ENCODE results near the gene RNF182. TPM values are rescaled to one million over a fixed set of nuclear protein-coding genes. Genes with fewer than 3 reads are reported as not detected.

RNF182 gene
- polyA plus RNA-seq, 1 experiment, result 12.4 TPM

DNA sequence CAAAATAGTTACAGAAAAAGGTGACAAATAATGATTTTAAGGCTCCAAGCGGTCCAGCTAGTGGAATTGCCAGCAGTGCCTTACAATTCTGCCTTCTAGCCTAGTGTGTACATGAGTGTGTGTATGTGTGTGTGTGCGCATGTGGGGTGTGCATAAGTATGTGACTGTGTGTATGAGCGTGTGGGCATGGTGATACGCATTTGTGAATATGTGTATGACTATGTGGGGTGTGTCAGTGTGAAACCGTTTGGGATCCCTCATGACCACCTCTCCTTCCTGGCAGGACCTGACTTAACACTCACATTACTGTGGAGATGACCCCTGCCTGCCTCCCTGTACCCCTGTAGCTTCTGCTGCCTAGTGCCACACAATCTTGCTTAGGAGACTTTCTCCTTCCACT lies 40.4 kb upstream of the RNF182 start:
- CTCF ChIA-PET, result interaction anchor here (4.3 kb wide), 1 partner anchor 182 kb away, joined by 21 read pairs; no protein-coding TSS in a partner anchor
- H3K4me3 ChIP-seq (ENCODE audit: low read depth, low read length), result no peak overlapping the region
- no peaks in the 10 kb centered on the region for H3K27me3 ChIP-seq (ENCODE audit: control insufficient read depth, insufficient read depth, low read length)
- TF ChIP-seq, protein P1, sequence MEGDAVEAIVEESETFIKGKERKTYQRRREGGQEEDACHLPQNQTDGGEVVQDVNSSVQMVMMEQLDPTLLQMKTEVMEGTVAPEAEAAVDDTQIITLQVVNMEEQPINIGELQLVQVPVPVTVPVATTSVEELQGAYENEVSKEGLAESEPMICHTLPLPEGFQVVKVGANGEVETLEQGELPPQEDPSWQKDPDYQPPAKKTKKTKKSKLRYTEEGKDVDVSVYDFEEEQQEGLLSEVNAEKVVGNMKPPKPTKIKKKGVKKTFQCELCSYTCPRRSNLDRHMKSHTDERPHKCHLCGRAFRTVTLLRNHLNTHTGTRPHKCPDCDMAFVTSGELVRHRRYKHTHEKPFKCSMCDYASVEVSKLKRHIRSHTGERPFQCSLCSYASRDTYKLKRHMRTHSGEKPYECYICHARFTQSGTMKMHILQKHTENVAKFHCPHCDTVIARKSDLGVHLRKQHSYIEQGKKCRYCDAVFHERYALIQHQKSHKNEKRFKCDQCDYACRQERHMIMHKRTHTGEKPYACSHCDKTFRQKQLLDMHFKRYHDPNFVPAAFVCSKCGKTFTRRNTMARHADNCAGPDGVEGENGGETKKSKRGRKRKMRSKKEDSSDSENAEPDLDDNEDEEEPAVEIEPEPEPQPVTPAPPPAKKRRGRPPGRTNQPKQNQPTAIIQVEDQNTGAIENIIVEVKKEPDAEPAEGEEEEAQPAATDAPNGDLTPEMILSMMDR (IDR thresholded peaks at IDR 0.05; ENCODE audit: low read depth, low read length), result no peak
- no peaks in the 10 kb centered on the region for H3K9me3 ChIP-seq (ENCODE audit: control insufficient read depth, insufficient read depth, low read length)
- H3K27ac ChIP-seq (ENCODE audit: low read depth, low read length), result no peak overlapping the region
- DNase-seq (ENCODE audit: low read depth, low spot score), result no peak
- POLR2A ChIA-PET, result interaction anchor here (0.6 kb wide), 1 partner anchor 28 kb away, joined by 4 read pairs; no protein-coding TSS in a partner anchor

DNA sequence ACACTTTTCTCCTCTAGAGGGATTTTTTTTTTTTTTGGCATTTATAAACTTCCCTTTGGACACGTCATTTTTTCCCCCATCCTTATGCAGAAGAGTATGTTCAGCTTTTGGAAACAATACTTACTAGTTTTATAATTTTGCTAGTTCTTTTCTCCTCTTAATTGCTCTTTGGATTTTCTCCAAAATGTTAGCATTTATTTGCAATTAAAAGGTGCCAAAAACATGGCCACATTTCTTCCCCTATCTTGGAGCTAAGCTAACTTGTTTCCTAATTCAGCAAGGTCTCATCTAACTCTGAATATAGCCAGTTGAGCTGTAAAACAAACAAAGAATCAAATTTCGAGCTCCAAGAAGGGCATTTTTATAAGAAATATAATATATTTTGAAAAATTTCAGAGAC lies 39.2 kb upstream of the RNF182 start:
- Histone ChIP-seq H3K4me3 (ENCODE audit: low read depth, low read length) (no peak overlapping the region), H3K9me3 (ENCODE audit: control insufficient read depth, insufficient read depth, low read length) (no peaks in the 10 kb centered on the region), H3K27me3 (ENCODE audit: control insufficient read depth, insufficient read depth, low read length) (no peaks in the 10 kb centered on the region), H3K27ac (ENCODE audit: low read depth, low read length) (no peak overlapping the region)
- ChIA-PET CTCF (interaction anchor here (1.1 to 4.3 kb wide), 4 partner anchors 11 to 181 kb away, joined by 3 to 21 read pairs (median 12); no protein-coding TSS in a partner anchor), POLR2A (no interaction called here)
- TF ChIP-seq, protein P1 (IDR thresholded peaks at IDR 0.05; ENCODE audit: low read depth, low read length), result no peak
- DNase-seq (ENCODE audit: low read depth, low spot score), result no peak

DNA sequence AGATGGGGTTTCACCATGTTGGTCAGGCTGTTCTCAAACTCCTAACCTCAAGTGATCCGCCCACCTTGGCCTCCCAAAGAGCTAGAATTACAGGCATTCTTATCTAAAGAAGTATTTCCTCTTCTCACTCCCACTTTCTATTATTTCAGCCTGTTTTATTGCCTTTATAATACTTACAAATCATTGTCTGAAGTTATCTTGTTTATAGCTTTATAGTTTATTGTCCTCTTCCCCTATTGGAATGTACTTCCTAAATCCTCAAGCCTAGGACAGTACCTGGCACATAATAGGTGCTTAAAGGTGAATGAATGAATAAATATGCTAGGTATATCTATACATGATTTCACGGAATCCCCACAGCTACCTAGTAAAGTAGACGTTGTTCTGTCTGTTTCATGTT lies 37.8 kb upstream of the RNF182 start:
- ChIA-PET CTCF (interaction anchor here (0.7 to 4.3 kb wide), 4 partner anchors 22 to 222 kb away, joined by 4 to 21 read pairs (median 12); no protein-coding TSS in a partner anchor), POLR2A (interaction anchor here (0.7 kb wide), 1 partner anchor 10 kb away, joined by 6 read pairs; no protein-coding TSS in a partner anchor)
- no peak overlapping the region for H3K4me3 ChIP-seq (ENCODE audit: low read depth, low read length)
- no peak for DNase-seq (ENCODE audit: low read depth, low spot score)
- no peak overlapping the region for H3K27ac ChIP-seq (ENCODE audit: low read depth, low read length)
- H3K27me3 ChIP-seq (ENCODE audit: control insufficient read depth, insufficient read depth, low read length), result no peaks in the 10 kb centered on the region
- TF ChIP-seq, protein P1 (IDR thresholded peaks at IDR 0.05; ENCODE audit: low read depth, low read length), result no peak
- H3K9me3 ChIP-seq (ENCODE audit: control insufficient read depth, insufficient read depth, low read length), result no peaks in the 10 kb centered on the region

DNA sequence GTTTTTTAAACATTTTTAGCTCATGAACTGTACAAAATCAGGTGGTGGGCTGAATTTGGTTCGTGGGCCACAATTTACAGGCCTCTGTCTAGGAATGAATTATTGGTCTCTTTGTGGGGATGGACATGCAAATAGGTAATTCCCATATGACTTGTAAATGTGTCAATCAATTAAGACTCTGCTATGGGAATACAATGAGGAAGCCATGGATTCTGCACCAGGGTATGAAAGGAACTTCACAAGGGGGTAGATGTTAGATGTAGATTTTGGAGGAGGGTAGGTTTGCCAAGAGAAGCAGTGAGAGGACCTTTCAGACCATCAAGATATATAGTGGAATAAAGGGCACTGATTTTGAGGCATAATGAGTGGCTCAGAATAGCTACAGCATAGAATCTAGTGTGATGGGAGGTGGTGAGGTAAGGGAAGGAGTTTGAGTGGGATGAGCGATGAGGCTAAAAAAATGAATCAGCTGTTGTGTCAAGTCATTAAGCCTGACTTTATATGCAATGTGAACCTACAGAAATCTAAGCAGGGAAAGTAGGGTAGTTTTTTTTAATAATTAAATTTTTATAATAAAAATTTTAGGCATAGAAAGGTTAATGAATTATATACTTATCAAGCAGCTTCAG lies 32.6 kb upstream of the RNF182 start:
- H3K4me3 ChIP-seq (ENCODE audit: low read depth, low read length), result no peak overlapping the region
- TF ChIP-seq, protein P1 (IDR thresholded peaks at IDR 0.05; ENCODE audit: low read depth, low read length), result no peak
- DNase-seq (ENCODE audit: low read depth, low spot score), result no peak
- CTCF ChIA-PET, result interaction anchor here (1.0 to 2.4 kb wide), 4 partner anchors 15 to 174 kb away, joined by 3 to 12 read pairs (median 4); no protein-coding TSS in a partner anchor
- POLR2A ChIA-PET, result no interaction called here
- H3K9me3 ChIP-seq (ENCODE audit: control insufficient read depth, insufficient read depth, low read length), result no peaks in the 10 kb centered on the region
- no peak overlapping the region for H3K27ac ChIP-seq (ENCODE audit: low read depth, low read length)
- H3K27me3 ChIP-seq (ENCODE audit: control insufficient read depth, insufficient read depth, low read length), result peaks cover 14% of the 10 kb centered on the region

DNA sequence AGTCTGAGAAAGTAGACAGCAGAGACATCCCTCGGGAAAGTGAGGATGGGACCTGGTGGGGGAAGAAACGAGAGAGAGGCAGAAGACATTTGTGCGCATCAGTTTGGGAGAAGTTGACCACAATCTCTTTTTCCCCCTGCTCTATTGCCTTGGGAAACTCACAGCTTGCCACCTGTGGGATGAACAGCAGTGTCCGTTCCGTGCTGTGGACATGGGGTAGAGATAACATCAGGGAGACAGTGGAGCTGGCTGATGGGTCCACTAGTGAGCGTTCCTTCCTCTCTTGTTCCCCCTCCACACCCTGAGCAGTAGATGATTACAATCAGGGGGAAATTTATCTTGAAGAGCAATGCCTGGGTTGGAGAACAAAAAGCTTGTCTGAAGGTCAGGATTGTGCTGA lies 21.8 kb upstream of the RNF182 start:
- Histone ChIP-seq H3K27me3 (ENCODE audit: control insufficient read depth, insufficient read depth, low read length) (peaks cover 16% of the 10 kb centered on the region), H3K27ac (ENCODE audit: low read depth, low read length) (no peak overlapping the region), H3K9me3 (ENCODE audit: control insufficient read depth, insufficient read depth, low read length) (no peaks in the 10 kb centered on the region), H3K4me3 (ENCODE audit: low read depth, low read length) (no peak overlapping the region)
- TF ChIP-seq, protein P1 (IDR thresholded peaks at IDR 0.05; ENCODE audit: low read depth, low read length), result no peak
- POLR2A ChIA-PET, result no interaction called here
- CTCF ChIA-PET, result interaction anchor here (0.9 to 15.8 kb wide), 2 partner anchors 109 to 161 kb away, joined by 3 to 501 read pairs; no protein-coding TSS in a partner anchor
- DNase-seq (ENCODE audit: low read depth, low spot score), result no peak
